ENCODE results near the gene SLC1A1. TPM values are rescaled to one million over a fixed set of nuclear protein-coding genes. Genes with fewer than 3 reads are reported as not detected.

Gene SLC1A1
- 10 to 100 TPM; 18.8 to 22.7 (median 21.5) TPM for polyA plus RNA-seq (ENCODE audit: insufficient read length in 4 of 4)

GRCh38 chr9:4489919-4490704 lies at the start of gene SLC1A1:
TSS of gene SLC1A1 (plus strand) at chr9:4490468. CDS start at chr9:4490680, 212 bp downstream.
- peak in 1 of 4 donors; percentile 33 for DNase-seq (ENCODE audit: low read depth in 4 of 4, low spot score in 2 of 4)

GRCh38 chr9:4442806-4443205 lies 47.5 kb upstream of the SLC1A1 start:
- no peak for DNase-seq (ENCODE audit: low read depth in 4 of 4, low spot score in 2 of 4)

GRCh38 chr9:4443439-4443838 lies 46.8 kb upstream of the SLC1A1 start:
- DNase-seq (ENCODE audit: low read depth in 4 of 4, low spot score in 2 of 4), result no peak

- no peak for DNase-seq (ENCODE audit: low read depth in 4 of 4, low spot score in 2 of 4)
These were observed 28.8 kb upstream of the SLC1A1 start for GRCh38 chr9:4461437-4461836.

GRCh38 chr9:4463824-4464223 lies 26.4 kb upstream of the SLC1A1 start:
- DNase-seq (ENCODE audit: low read depth in 4 of 4, low spot score in 2 of 4), result no peak

GRCh38 chr9:4464911-4465513 lies 25.3 kb upstream of the SLC1A1 start:
- DNase-seq (ENCODE audit: low read depth in 4 of 4, low spot score in 2 of 4), result no peak

- no peak for DNase-seq (ENCODE audit: low read depth in 4 of 4, low spot score in 2 of 4)
These were observed 24.4 kb upstream of the SLC1A1 start for GRCh38 chr9:4465910-4466309.

- DNase-seq (ENCODE audit: low read depth in 4 of 4, low spot score in 2 of 4), result no peak
These were observed 15.0 kb upstream of the SLC1A1 start for GRCh38 chr9:4475301-4475700.

- no peak for DNase-seq (ENCODE audit: low read depth in 4 of 4, low spot score in 2 of 4)
These were observed 4.1 kb upstream of the SLC1A1 start for GRCh38 chr9:4486176-4486575.

- no peak for DNase-seq (ENCODE audit: low read depth in 4 of 4, low spot score in 2 of 4)
These were observed 728 bp upstream of the SLC1A1 start for GRCh38 chr9:4489562-4489918.

- DNase-seq (ENCODE audit: low read depth in 4 of 4, low spot score in 2 of 4), result no peak
These were observed 697 bp downstream of the SLC1A1 start for GRCh38 chr9:4490705-4491625.

GRCh38 chr9:4491626-4491975 lies 1.3 kb downstream of the SLC1A1 start:
- no peak for DNase-seq (ENCODE audit: low read depth in 4 of 4, low spot score in 2 of 4)

GRCh38 chr9:4494332-4494731 lies 4.1 kb downstream of the SLC1A1 start:
- DNase-seq (ENCODE audit: low read depth in 4 of 4, low spot score in 2 of 4), result no peak

- DNase-seq (ENCODE audit: low read depth in 4 of 4, low spot score in 2 of 4), result no peak
These were observed 4.5 kb downstream of the SLC1A1 start for GRCh38 chr9:4494806-4495205.

GRCh38 chr9:4495537-4495936 lies 5.3 kb downstream of the SLC1A1 start:
- no peak for DNase-seq (ENCODE audit: low read depth in 4 of 4, low spot score in 2 of 4)

GRCh38 chr9:4496497-4496896 lies 6.2 kb downstream of the SLC1A1 start:
- DNase-seq (ENCODE audit: low read depth in 4 of 4, low spot score in 2 of 4), result no peak

GRCh38 chr9:4497395-4497794 lies 7.1 kb downstream of the SLC1A1 start:
- no peak for DNase-seq (ENCODE audit: low read depth in 4 of 4, low spot score in 2 of 4)

- DNase-seq (ENCODE audit: low read depth in 4 of 4, low spot score in 2 of 4), result no peak
These were observed 7.6 kb downstream of the SLC1A1 start for GRCh38 chr9:4497855-4498254.

- DNase-seq (ENCODE audit: low read depth in 4 of 4, low spot score in 2 of 4), result no peak
These were observed 9.6 kb downstream of the SLC1A1 start for GRCh38 chr9:4499917-4500316.

- no peak for DNase-seq (ENCODE audit: low read depth in 4 of 4, low spot score in 2 of 4)
These were observed 10.9 kb downstream of the SLC1A1 start for GRCh38 chr9:4501147-4501507.

- no peak for DNase-seq (ENCODE audit: low read depth in 4 of 4, low spot score in 2 of 4)
These were observed 12.2 kb downstream of the SLC1A1 start for GRCh38 chr9:4502444-4502843.
